HG03354 (cell line): ENCODE data around the gene UBASH3B.

Experiments
- ATAC-seq: cut with Tn5 transposase; IDR thresholded peaks from one replicate; pipeline ENCODE4 v1.9.1; 2021; ENCODE audit warnings: mild to moderate bottlenecking; ENCODE audit not compliant: unreplicated experiment, poor library complexity, severe bottlenecking

Gene UBASH3B

DNA sequence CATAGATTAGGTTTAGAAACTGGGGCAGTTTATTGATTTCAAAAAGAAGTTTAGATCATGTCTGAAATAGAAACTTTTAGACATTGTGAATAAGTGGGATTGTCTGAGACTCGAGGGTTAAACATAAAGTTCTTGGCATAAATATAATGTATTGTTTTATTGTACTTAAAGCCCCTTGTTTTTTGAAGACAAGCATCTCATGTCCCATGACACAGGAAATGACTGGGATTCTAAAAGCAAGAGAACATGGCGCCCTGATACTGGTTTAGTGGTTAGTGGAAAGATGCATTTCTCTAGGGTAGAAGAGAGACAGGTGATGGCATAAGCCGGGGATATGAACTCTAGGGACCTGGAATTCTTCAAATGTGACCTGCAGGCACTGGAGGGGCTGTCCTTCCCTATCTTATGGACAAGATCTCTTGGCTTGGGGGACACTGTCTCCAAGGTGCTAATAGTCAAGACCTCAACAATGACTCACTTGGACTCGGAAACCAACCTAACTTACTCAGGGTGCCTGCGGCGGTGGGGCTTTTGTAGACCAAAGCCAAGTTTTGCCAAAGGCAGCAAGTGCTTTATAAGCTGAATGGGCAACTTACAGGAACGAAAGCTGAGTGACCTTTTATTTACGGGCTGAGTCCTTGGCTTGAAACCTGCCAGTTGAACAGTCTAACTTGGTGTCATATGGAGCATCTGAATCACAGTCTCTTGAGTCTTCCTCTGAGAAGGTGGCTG lies 48.2 kb downstream of the UBASH3B start:
- no peak for ATAC-seq

DNA sequence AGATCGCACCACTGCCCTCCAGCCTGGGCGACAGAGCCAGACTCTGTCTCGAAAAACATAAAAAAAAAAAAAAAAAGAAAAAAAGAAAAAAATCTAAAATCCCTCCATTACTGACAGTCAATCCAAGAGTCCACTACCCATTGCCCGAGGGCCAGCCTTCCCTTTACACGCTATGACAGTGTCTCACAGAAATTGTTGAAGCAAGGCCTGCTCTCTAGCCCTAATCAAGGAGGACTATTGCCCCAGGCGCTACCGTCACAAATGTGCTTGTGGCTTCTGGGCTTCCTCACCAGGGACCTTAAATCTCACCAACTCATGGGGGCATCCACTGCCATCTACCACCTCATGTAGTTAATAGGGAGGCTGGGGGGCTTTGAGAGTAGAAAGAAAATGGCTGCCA lies 49.9 kb downstream of the UBASH3B start:
- no peak for ATAC-seq

DNA sequence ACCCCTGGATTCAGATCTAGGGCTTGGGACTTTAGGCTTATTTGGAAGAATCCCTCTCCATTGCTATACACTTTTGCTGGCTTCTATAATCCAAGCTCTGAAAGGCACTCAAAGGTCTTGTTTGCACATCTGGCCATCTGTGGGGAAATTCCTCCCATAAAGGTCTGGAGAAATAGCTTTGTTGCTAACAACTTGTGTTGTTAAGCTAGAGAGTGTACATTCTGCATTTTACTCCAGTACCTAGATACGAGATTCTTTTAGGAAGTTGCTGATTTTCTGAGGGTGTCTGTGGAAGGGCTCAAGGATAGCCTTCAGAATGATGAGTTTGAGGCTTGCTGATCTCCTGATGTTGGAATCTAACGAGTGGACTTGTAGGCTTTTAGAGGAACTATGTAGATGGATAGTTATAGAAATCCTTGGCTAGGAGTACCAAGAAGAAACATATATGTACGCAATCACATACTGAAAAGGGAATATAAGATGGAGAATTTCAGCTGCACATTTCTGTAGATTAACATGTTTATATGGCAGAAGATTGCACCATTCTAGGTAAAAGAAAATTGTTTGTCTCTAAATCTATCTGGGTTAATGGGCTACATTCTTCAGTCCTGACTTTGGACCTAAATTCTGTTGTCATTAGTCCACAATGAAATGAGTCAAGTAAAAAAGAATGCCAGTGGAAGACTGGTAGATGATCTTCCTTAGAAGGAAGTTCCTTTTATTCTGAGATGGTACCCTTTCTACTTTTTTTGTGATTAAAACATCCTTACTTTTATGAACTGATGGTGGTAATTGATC lies 51.0 kb downstream of the UBASH3B start:
- no peak for ATAC-seq

DNA sequence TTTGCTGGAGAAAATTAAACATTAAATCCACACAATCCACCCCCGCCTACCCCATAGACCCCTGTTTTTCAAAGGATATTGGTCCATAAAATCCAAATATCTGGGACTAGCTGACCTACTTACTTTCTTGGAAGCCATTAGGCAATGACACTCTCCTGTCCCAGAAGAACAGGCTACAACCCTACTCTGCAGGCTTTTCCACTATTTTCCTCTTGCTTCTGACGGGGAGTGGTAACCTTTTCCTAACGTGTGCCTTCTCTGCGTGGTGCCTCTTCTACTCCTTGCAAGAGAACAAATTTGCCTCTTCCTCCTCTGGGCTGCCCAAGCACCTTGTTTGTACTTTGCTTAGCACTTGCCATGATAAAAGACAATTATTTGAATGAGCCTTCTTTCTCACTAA lies 51.6 kb downstream of the UBASH3B start:
- ATAC-seq, result no peak

DNA sequence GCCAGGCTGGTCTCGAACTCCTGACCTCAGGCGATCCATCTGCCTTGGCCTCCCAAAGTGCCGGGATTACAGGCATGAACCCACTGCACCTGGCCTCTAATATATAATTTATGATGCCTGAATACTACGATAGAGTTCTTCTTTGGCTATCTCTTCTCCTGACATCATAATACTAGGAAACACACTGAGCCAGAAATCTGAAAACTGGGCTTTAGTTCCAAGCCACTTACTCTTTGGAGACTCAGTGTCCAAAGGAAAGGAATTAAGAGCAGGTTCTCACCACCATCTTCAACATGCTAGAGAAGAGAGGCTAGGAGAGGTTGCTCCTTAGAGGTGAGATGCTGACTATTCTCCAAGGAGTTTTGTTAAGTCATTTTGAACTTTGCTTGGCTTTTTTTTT lies 52.4 kb downstream of the UBASH3B start:
- ATAC-seq, result no peak

DNA sequence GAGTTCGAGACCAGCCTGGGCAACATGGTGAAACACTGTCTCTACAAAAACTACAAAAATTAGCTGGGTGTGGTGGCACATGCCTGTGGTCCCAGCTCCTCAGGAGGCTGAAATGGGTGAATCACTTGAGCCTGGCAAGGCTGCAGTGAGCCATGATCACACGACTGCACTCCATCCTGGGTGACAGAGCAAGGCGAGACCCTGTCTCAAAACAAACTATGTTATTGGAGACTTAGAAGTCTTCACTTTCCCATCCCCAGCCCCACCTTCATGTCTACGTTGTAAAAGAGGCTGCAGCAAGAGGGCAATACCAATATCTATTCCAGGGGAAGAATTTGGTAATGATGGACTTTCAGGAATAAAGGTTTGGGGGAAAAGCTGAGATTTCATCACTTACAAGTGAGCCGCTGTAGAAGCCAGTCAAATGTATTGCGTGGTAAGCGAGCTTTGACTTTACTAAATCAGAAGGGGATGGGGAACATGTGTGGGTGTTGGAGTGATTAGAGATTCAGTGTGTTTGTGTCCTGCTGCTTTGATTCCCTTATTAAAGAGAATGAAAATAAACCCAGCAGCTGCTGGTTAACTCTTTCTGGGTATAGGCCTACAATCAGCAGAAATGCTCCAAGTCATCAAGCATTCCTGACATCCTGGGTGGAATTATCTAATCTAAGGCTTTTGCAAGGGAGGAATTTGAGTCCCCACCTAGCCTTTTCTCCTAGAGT lies 53.7 kb downstream of the UBASH3B start:
- ATAC-seq, result no peak

DNA sequence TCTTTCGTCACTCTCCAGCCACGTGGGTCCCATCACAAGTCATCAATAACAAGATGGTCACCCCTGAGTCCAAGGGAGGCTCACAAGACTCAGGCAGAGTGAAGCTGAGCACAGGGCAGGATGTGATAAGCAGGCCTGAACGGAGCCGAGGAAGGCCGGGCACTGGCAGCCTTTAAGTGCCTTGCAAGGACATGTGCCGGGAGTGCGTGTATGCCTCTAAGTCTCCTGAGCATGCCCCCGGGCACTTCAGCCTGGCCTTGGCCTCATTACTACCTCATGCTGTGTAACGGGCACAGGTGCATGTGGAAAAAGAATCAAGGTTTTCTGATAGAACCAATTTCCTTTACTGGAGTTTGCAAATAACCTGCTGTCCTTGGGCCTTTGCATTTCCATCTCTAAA lies 55.8 kb downstream of the UBASH3B start:
- no peak for ATAC-seq

DNA sequence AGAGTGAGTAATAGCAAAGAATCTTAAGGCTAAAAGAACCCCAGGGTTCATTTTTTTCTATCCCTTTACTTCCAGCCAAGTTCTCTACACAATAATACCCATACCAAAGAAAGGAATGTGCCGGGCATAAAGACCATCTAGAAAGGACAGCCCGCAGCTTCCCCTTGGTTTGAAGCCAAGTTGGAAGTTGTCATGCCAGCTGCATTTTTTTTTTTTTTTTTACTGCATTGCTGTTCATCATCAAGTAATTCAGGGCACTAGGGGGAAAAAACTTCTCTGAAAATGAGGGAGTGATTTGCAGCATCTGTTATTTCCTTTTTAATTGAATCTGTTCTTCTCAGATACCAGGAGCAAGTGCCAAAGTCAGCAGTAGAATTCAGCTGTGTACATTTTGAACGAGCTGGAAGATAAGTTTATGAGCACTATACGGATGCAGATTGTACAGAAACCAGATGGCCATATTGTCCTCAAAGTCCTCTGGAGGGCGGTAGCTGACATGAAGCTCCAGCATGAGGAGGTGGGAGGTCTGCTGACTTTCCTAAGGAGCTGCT lies 56.4 kb downstream of the UBASH3B start:
- ATAC-seq, result no peak

DNA sequence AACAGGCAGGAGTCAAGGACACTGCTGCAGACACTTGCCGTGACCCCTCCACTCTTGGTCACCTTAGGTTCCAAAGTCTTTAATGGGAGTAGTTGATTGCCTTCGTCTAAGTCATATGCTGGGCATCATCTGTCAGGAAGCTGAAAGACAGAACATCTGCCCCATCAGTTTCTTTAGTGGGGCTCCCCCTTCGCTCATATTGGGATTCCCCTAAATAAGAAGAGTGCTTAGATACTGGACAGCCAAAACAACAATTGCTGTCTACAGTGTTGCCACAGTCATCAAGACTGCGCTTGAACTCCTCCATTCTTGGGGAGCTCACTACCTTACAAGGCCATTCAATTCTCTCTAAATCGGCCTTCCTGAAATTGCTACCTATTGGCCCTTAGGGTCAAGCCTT lies 58.5 kb downstream of the UBASH3B start:
- ATAC-seq, result peak; percentile 44

DNA sequence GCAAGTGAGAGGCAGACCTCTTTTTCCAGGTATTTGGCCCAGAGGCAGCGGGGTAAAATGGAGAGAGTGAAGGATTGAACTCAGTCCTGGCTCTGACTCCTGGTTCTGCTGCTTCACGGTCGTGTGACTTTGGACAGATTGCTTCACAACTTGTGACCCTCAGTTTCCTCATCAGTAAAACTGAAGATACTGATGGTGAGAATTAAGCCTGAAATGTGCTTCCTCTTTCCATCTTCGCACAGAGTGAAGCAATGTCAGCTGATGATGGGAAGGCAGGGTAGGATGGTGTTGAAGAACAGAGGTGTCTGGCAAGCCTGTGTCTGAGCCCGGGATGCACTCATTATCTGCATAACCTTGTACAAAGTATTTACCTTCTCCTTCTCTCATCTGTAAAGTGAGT lies 59.0 kb downstream of the UBASH3B start:
- no peak for ATAC-seq

DNA sequence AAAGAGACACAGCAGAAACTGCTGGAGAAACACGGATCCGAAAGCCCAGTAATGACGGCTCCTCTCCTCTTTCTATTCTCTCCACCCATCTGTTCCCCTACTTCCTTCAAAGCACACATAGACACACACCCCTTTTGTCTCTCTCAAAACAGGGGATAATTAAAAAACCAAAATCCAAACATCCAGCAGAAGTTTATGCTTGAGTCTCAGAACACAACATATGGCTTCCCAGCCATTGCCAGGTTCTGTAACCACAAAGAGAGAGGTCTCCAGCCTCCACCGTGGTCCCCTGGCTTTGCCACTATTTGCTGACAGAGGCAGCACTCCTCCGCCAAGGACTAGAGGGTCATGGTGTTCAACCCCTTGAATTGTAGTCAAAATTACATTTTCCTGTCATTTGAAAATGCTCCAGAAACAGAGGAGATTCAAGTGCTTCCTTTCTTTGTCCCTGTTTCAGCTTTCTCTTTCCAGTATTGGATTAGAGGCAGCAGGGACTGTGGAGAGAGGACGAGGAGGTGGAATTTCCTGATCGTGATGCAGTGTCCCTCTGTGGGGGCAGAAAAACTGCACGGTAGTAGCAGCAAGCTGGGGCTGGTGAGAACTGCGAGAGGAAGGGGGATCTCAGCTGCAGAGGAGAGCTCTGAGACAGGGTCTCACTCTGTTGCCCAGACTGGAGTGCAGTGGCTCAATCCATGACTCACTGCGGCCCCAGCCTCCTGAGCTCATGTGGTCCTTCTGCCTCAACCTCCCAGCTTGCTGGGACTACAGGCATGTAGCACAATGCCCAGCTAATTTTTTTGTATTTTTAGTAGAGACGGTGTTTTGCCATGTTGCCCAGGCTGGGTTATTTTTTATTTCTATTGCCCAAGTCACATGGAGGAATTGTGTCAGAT lies 60.3 kb downstream of the UBASH3B start:
- no peak for ATAC-seq

DNA sequence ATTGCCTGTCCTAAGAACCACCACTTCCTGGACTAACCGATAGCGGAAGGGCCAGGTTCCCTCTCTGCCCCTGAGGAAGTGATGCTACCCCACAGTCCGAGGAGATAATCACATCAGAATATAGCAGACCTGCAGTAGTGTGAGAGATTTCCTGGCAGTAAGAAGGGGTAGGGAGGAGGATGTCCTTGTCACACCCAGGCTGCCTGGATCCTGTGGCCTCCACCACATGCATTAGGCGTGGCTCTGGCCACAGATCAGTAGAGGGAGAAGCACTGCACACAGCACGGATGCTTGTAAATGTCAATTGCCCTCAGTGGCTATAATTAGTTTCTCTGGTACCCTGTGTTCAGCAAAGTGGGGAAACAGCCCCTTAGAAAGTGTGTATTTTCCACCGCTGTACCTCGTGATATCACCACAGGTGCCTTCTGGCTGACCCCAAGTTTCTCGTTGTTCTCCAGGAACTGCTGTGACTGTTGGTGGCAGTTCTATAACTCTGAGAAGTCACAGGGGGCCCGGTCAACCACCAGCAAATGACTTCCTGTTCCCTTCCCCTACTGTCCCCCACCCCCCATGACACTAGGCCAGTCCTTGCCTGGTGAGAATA lies 61.8 kb downstream of the UBASH3B start:
- peak; percentile 85 for ATAC-seq

DNA sequence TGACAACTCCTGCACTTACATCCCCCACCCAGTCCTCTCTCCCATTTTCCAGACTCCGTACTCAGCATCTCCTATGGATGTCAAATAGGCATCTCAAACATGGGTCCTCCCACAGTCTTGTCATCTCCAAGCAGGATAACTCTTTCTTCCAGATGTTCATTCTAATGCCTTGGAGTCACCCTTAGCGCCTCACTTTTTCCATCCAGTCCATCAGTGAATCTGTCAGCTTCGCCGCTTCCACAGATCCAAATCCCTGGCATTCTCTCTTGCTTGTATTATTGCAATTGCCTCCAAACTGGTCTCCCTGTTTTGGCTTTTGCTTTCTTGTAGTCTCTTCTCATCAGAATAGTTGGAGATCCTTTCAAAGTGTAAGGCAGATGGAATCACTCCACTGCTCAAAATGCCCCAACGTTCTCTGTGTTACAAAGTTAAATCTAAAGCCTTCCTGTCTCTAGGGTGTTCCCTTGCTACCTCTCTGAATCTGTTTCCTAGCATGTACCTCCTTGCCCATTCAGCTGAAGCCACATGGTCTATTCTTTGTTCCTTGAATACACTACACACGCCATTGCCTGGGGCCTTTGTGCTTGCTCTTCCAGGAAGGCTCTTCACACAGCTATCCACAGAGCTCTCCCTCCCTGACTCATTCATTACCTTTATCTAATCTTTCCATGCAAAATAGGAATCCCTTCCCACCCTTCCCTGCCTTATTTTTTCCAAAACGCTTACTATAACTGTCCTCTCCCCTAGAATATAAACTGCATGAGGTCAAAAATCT lies 64.8 kb downstream of the UBASH3B start:
- ATAC-seq, result no peak

DNA sequence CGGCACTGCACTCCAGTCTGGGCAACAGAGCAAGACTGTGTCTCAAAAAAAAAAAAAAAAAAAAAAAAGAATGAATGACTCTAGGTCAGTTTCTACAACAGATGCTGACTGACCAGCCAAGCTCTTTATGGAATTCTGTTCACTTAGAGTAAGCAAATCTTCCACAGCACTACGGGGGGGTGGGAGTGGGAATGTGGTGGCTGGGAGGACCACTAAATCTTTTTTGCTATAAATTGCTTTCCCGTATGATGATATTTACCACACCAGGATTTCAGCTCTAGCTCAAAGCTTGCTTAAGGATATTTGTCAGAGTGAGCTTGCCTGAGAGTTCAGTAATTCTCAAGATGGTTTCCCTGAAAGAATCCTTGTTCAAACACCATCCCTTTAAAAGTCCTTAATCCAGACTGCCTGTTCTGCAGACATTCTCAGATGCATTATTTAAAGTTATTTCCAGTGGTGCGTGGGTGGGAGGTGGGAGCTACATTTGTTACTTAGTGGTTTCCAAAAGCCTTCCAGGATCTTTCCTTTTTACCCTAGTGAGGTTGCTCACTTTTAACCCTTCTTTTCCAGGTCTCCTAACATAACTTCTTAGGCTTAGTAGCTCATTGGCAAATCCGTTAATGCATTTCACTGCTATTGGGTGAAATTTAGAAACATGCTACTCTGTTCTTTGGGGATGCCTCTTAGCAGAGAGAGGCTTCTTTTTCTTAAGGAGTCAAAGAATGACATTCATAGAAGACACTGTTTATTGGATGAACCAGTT lies 65.9 kb downstream of the UBASH3B start:
- ATAC-seq, result no peak

DNA sequence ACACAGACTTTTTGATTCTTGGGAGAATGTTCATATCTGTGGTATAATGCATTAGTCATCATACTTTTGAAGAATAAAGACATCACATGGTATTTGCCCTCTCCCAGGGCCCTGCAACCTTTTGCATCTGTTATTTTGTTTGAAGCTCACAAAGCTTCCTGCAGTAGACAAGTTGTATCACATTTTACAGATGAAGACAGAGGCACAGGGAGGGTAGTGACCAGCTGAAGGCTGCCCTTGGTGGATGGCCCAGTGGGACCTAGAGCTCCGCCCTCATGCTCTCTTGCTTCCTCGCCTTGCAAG lies 66.4 kb downstream of the UBASH3B start:
- no peak for ATAC-seq

DNA sequence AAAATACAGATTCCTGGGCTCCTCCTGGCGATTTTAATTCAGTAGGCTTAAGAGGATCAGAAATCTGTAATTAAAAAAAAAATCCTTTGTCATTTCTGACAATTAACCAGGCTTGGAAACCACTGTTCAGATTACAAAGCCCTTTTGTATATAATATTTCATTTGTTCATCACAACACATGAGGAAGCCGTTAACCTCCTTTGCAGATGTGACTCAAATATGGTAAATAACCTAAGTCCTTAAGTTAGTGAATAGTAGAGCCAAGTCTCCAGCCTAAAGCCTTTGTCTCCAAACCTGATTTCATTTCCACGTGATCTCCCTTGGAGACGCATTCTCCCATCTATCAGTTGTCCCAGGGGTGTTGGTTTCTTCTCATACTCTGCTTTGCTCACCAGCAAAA lies 67.6 kb downstream of the UBASH3B start:
- ATAC-seq, result no peak

DNA sequence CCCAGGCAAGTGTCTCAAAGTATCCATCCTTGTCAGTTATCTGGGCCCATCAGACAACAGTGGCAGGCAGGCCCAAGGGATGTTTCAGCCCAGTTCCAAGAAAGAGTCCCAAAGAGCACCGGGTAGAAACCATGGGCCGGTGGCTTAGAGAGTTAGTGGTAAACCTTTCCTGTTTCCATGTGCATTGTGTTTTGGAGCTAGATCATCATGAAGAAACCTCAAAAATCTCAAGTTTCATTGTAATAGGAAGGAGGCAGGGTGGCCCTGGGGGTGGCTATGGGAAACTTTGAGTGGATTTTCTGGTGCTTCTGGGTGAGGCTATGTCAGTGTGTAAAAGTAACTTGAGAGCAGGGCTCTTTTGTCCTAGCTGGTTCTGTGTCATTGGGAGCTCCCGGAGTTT lies 68.1 kb downstream of the UBASH3B start:
- ATAC-seq, result no peak

DNA sequence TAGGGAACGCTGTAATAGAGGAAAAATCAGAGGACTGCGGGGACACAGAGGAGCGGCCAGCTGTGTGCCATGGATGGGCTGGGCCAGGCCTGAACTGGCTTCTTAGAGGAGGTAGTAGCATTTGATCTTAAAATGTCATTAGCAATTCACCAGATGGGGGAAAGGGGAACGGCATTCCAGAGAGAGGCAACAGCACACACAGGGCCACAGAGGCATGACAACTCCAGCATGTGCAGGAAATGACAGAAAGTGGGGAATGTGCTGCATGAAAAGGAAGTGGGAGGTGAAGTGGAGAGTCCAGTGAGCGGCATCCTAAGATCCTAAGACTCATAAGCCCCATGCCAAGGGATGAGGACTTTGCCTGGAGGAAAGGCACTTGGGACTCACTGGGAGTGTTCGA lies 69.0 kb downstream of the UBASH3B start:
- ATAC-seq, result no peak
